IPS-15b (cell line): ENCODE data around the gene SKAP1.

Experiments
- H3K27me3 ChIP-seq: one replicate; pipeline ENCODE4 v1.6.1; 2013; ENCODE audit warnings: low read length; ENCODE audit not compliant: control insufficient read depth, insufficient read depth
- H3K36me3 ChIP-seq: one replicate; pipeline ENCODE4 v1.6.1; 2013; ENCODE audit warnings: low read length; ENCODE audit not compliant: control insufficient read depth, insufficient read depth
- H3K4me1 ChIP-seq: one replicate; pipeline ENCODE4 v1.6.1; 2013; ENCODE audit warnings: mild to moderate bottlenecking, low read length; ENCODE audit not compliant: control insufficient read depth, insufficient read depth
- H3K4me3 ChIP-seq: one replicate; pipeline ENCODE4 v1.5.1; 2013; ENCODE audit warnings: low read depth, low read length
- H3K9ac ChIP-seq: one replicate; pipeline ENCODE4 v1.6.1; 2013; ENCODE audit warnings: low read depth, mild to moderate bottlenecking, low read length
- H3K9me3 ChIP-seq: one replicate; pipeline ENCODE4 v1.6.1; 2013; ENCODE audit warnings: mild to moderate bottlenecking, low read length; ENCODE audit not compliant: control insufficient read depth, insufficient read depth

SKAP1 gene

DNA sequence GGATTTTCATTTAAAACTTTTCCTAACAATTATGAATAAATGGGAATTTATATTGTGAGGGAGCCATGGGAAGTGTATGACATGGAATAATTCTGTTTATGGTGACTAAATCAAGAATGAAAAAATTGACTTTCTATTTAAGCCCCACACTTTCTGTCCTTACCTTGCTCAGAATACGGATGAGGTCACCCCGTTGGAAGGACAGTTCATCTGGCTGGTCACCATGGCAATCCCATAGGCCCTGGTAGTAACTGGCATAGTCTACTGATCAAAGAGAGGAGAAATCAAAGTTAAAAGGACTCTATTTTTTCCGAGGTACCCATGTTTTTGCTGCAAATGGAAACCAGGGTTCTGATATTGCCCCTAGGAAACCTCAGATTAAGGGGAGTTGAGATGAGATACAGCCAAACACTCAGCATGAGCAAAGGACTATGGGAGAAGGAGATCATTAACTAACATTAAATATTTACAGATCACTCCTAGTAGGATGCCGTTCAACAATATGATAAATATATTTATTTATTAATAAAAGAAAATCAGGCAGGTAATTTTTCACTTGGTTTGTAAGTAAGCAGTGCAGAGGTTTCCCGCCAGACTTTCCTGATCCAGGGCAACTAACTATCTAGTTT, 267.6 kb downstream of the SKAP1 start:
- Histone ChIP-seq H3K27me3 (peaks cover 2% of the 10 kb centered on the region), H3K9me3 (no peaks in the 10 kb centered on the region), H3K4me3 (no peak overlapping the region), H3K9ac (no peak overlapping the region), H3K36me3 (no peaks in the 10 kb centered on the region), H3K4me1 (peaks cover 35% of the 10 kb centered on the region)

DNA sequence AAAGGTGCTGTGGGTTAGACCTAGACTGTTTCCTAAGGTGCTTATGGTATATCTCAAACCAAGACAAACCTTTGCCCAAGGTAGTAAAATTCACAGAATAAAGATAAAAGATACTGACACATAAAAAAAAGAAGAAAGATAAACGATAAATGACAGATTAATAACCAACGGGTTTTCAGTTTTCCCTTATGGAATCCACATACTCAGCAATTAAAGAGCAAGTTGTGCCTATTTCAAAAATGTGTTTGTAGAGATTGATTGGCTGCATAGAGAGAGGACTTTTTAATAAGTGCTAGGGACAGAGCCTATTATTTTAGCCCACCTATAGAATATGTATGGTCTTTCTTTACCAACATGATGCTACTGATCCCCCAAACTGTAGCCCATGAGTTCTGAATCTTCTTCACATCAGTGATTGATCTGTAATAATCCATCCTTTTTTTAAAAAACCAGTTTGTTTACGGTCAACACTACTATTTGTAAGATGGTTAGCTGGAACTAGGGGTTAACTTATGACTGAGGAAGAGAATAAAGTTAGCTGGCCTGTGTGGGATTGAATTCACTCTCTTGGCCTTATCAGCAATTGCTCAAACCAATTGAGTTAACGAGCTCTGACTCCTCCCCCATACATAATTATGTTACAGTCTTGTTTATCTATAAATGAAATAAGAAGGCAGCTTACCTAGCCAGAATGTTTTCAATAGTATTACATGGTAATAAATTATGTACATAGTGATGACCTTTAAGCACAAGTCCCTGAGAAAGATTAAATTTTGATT, 268.7 kb downstream of the SKAP1 start:
- Histone ChIP-seq H3K9ac (no peak overlapping the region), H3K4me3 (no peak overlapping the region), H3K27me3 (peaks cover 2% of the 10 kb centered on the region), H3K36me3 (no peaks in the 10 kb centered on the region), H3K4me1 (peaks cover 35% of the 10 kb centered on the region), H3K9me3 (no peaks in the 10 kb centered on the region)

DNA sequence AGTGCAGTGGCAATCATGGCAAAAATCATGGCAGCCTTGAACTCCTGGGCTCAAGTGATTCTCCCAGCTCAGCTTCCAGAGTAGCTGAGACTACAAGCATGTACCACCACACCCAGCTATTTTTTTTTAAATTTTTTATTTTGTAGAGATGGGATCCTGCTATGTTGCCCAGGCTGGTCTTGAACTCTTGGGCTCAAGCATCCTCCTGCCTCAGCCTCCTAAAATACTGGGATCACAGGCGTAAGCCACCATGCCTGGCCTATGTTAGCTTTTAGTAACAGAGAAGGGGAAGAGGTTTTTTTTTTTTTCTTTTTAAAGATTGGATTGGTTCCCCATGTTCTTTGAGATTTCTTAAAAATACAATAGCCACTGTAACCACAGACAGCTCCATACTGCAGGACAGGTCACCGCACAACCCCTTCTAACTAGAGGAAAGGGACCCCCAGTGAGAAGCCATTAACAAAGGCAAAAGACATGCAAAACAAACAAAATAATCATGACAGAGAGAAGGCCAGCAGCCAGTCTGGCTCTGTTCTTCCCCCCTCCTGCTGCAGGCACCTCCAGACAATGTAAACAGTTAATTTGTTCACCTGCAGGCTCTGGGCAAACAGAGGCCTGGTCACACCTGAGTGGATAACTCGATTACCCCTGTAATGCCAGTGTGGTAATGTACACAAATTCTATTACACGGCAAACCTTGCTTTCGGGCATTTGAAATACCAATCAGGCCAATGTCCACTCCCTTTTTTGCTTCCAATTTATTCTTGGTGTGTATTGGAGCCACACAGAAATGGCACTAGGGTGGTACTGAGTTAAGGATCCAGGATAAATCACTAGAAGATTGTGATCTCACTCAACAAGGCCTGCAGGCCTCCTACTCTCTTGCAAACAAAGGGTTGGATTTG, 269.6 kb downstream of the SKAP1 start:
- Histone ChIP-seq H3K4me1 (peaks cover 39% of the 10 kb centered on the region), H3K9ac (no peak overlapping the region), H3K4me3 (no peak overlapping the region), H3K36me3 (no peaks in the 10 kb centered on the region), H3K27me3 (peaks cover 2% of the 10 kb centered on the region), H3K9me3 (no peaks in the 10 kb centered on the region)

DNA sequence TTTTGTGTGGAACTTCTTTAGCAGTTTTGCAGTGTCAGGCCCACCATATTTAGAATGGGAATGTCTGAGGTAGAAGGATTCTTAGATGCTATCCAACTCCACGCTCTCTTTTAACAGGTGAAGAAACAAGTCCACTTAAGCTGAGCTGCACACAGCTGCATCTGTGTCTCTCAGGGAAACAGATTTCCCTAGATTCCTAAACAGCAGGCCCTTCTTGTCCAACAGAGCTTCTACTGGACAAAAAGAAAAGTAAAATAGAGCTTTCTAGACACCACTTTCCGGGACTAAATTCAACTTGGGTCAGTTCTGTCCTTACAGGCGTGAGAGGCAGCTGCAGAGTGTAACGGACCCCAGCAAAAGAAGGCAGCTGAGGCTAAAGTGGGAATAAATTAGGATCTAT, 270.8 kb downstream of the SKAP1 start:
- Histone ChIP-seq H3K4me1 (peaks cover 39% of the 10 kb centered on the region), H3K4me3 (no peak overlapping the region), H3K9me3 (no peaks in the 10 kb centered on the region), H3K36me3 (no peaks in the 10 kb centered on the region), H3K9ac (no peak overlapping the region), H3K27me3 (peaks cover 2% of the 10 kb centered on the region)

DNA sequence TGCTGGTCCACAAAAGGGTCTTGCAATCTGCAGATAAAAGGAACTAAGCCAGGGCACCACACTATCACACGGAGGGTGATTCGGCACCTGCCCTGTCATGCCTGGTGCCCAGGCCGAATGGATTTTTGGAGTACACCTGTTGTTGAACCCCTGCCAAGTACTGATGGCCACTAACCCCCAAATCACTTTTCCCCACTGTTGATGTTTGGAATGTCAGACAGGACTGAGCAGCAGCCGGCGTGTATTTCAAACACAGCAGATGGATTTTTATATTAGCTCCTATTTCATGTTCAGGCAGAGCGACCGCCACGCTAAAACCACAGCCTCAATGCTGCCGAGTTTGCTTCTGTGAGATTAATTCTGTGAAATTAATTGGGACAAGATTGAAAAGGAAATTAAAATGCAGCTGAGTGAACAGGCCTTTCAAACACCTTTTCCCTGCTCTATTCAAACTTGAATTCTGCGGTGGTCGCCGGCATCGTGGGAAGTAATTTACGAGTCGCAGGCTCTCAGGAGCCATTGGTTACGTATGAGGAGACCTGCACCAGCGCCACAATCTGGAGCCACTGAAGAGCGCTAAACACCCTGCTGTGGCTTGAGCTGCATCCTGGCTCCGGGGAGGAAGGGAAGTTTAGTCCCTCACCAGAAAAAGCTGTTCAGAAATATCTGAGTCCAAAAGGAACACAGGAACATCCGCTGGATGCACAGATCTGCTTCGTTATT, 274.0 kb downstream of the SKAP1 start:
- Histone ChIP-seq H3K27me3 (peaks cover 2% of the 10 kb centered on the region), H3K9me3 (no peaks in the 10 kb centered on the region), H3K36me3 (no peaks in the 10 kb centered on the region), H3K4me1 (peaks cover 25% of the 10 kb centered on the region), H3K4me3 (no peak overlapping the region), H3K9ac (no peak overlapping the region)

DNA sequence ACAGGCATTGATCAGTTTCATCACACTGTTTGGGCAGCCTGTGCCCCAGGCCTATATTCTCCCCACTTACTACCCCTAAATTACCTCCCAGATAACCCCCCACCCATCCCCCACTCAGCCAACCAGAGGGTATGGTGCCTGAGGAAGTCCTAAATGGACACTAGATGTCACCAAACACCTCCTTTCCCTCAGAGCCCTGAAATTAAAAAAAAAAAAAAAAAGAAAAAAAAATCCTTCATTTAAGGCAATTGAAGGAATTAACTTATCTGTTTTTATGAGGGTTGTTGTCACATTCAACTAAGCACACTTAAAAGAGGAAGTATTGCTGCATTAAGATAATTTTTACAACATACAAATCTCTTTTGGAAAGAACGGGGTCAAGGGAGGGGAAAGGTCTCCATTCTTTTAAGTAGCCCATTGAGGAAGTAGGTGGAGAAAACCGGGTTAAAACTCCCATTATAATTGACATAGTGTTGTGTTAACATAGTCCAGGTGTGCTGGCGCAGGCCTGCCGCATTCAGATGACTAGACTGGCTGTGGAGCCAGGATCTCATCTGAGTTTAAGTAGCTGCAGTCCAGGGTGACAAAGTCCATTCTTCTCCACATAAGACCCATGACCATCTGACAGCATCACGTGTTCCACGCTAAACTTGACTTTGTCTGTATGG, 276.2 kb downstream of the SKAP1 start:
- Histone ChIP-seq H3K9me3 (no peaks in the 10 kb centered on the region), H3K27me3 (no peaks in the 10 kb centered on the region), H3K9ac (no peak overlapping the region), H3K36me3 (no peaks in the 10 kb centered on the region), H3K4me1 (peaks cover 16% of the 10 kb centered on the region), H3K4me3 (no peak overlapping the region)

DNA sequence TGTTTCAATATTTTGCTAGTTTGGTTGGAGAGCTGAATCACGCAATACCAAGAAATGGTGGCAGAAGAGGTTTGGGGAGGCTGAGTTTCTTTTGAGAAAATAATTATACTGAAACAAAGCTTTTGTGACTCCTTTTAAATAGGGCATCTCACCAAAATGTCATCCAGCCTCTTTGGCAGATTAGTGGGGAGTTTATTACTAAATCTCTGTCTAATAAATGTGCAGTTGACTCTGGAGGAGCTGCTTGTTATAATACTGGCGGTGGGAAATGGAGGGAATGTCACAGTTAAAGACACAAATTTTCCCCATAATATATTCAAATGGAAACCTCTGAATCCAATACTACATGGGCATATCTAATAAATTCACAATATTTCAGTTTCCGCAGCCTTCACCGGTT, 277.7 kb downstream of the SKAP1 start:
- no peak overlapping the region for H3K4me3 ChIP-seq
- no peak overlapping the region for H3K9ac ChIP-seq
- H3K36me3 ChIP-seq, result no peaks in the 10 kb centered on the region
- H3K27me3 ChIP-seq, result no peaks in the 10 kb centered on the region
- no peaks in the 10 kb centered on the region for H3K9me3 ChIP-seq
- H3K4me1 ChIP-seq, result peaks cover 16% of the 10 kb centered on the region

DNA sequence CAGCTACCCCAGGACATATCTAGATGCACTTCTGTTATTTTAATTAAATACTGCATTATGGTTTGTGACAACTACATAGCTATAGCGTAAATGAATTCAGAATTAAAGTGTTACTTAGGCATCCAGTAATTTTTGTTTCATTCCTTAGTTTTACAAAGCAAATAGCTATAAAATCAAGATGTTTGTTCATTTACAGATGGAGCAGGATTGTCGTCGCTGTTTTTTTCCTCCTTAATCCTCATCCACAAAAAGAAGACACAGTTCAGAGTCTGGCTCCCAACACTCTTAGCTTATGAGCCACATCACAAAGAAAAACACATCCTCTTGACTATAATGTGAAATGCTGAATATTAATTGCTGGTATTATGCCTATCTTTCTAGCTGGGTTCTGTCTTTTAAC, 278.8 kb downstream of the SKAP1 start:
- Histone ChIP-seq H3K9me3 (no peaks in the 10 kb centered on the region), H3K4me3 (no peak overlapping the region), H3K27me3 (no peaks in the 10 kb centered on the region)

DNA sequence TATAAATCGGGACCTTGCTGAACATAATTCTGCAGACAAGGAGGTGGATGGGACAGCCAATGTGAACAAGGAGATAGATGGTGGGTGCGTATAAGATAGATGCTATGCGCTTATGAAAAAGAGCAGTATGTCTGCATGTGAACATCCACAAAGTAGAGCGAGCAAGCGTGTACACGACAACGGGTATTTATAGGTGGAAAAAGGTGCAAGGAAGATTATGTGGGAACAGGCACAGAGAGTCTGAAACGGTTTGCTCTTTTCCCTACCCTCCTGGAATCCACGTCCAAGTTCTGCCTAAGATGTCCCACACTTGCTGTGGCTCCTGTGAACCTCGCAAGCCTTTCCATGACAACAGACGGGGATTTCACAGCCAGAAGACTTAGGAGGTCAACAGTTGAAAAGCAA, 279.4 kb downstream of the SKAP1 start:
- Histone ChIP-seq H3K27me3 (no peaks in the 10 kb centered on the region), H3K9me3 (no peaks in the 10 kb centered on the region), H3K9ac (no peak overlapping the region), H3K4me1 (peaks cover 12% of the 10 kb centered on the region), H3K36me3 (no peaks in the 10 kb centered on the region), H3K4me3 (no peak overlapping the region)

More for the DNA sequence above, 278.8 kb downstream of the SKAP1 start:
- no peak overlapping the region for H3K9ac ChIP-seq
- no peaks in the 10 kb centered on the region for H3K36me3 ChIP-seq
- H3K4me1 ChIP-seq, result peaks cover 16% of the 10 kb centered on the region

DNA sequence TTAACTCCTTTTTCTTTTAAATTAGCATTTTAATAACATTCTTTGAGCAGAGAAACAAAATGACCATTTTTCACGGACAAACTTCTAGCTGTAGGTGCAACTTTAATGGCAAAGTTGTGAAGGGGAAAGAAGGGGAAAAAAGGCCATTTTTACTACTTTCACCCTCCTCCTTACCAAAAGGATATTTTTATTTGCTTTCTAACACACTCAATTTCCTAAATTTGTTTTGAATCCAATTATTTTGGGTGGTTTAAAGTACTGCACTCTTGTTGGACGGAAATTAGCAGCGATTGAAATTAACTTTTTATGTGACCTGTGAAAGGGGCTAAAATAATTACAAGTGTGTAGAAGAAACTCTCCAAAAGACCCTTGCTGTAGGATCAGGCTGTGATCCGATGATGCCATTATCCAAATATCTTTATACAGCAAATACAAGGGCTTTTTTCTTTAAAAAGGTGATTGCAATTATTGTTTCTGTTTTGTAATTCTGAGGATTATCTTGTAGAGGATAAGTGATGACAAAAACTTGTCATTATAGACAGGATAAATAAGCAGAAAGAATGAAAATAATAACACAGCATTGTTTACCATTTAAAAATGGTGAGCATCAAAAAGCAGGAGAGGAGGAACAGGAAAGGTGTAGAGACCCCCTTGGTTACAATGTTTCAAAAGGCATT, 280.1 kb downstream of the SKAP1 start:
- H3K4me1 ChIP-seq, result peaks cover 12% of the 10 kb centered on the region
- no peaks in the 10 kb centered on the region for H3K9me3 ChIP-seq
- H3K9ac ChIP-seq, result no peak overlapping the region
- H3K4me3 ChIP-seq, result no peak overlapping the region
- no peaks in the 10 kb centered on the region for H3K36me3 ChIP-seq
- H3K27me3 ChIP-seq, result no peaks in the 10 kb centered on the region
